ENCODE measurements around the gene RGS17.
"Not testable (repeated sequence)": the region's sequence is repeated elsewhere in the genome, so short reads cannot be mapped to it uniquely, and the experiment has no call there.

Gene RGS17

DNA sequence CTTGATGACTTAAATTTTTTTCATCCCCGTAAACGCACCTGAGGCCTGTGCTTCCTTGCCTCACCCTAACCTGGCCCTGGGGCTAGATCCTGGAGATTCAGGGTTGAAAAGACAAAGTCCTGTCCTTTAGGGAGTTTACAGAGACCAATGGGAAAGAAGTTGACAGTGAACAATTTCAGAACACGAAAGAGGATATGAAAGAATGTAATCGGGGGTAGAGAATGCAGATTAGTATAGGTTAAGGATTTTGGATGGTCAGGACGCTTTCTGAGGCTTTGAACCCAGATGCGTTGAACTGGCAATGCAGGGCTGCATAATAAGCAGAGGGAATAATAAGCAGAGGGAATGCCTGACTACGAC lies 146.6 kb downstream of the RGS17 start:
- no peak for DNase-seq (ENCODE audit: low read depth)

DNA sequence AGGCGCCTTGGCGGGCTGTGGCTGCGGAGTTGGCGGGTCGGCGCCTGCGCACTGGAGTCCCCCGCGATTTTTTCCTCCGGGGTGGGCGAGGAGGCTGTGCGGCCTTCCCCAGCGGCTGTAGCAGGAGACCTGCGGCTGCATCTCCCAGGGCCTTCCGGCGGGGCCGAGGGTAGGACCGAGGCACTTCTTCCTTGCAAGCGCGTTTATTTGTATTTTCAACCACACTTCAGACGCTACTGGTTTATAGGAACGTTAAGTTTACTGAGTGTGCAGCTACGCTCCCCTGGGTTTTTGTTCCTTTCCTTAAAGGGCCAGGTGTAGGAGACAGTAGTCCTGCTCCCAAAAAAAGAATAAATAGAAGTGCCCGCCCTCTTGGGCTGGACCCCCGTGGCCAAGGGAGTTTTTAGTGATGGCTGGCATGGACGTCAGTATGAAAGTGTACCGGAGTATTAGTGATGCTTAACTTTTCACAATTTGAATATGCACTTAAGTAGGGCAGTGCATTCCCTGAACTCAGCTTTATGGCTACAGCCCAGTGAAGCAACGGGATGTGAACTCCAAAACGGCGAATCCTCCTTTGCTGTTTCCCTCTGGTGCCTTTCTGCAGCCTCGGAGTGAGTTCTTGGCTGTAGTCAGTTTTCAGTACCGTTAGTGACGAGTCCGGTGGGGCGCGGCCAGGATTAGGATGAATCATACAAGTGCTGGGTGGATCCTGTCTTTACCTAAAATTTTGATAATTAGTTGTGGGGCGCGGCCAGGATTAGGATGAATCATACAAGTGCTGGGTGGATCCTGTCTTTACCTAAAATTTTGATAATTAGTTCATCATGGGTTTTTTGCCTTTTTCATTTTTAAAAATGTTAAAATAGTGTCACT lies 147.2 kb downstream of the RGS17 start:
- peak; percentile 90 for DNase-seq (ENCODE audit: low read depth)

DNA sequence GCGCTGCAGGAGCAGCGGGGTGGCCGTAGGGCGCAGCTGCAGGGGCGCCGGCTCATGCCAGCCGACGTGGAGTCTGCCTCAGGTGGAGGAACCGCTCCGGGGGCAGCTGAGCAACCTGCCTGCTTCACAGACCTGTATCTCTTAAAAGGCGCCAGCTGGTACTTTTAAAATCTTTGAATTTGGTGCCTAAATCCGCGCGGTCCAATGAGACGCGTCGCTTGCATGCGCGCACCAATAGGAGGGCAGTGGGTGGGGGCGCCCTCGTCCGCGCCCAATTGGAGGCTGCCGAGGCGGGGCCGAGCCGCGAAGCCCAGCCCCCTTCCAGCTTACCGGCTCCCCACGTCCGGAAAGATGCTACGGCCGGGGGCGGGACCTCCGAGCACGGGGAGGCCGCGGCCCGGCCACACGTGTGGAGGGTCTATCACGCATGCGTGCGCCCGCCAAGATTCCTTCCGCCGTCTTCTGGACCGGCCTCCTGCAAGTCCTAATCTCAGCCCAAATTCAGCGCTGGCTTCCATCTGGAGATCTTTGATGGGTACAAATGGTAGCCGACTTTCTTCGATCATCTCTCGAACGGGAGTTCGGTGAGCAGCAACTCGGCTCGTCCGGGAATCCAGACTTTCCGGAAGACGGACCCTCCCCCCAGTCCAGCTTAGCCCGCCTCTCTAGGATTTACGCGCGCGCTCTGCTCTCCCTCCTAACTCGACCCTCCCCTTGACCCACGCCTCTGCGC lies 148.0 kb downstream of the RGS17 start, which contains the start of gene FBXO5:
Gene FBXO5 (minus strand): TSS at position 138 of the 733 bp plus-strand sequence. CDS start 82 bp downstream, at position 56.
- DNase-seq (ENCODE audit: low read depth) = peak; percentile 94

DNA sequence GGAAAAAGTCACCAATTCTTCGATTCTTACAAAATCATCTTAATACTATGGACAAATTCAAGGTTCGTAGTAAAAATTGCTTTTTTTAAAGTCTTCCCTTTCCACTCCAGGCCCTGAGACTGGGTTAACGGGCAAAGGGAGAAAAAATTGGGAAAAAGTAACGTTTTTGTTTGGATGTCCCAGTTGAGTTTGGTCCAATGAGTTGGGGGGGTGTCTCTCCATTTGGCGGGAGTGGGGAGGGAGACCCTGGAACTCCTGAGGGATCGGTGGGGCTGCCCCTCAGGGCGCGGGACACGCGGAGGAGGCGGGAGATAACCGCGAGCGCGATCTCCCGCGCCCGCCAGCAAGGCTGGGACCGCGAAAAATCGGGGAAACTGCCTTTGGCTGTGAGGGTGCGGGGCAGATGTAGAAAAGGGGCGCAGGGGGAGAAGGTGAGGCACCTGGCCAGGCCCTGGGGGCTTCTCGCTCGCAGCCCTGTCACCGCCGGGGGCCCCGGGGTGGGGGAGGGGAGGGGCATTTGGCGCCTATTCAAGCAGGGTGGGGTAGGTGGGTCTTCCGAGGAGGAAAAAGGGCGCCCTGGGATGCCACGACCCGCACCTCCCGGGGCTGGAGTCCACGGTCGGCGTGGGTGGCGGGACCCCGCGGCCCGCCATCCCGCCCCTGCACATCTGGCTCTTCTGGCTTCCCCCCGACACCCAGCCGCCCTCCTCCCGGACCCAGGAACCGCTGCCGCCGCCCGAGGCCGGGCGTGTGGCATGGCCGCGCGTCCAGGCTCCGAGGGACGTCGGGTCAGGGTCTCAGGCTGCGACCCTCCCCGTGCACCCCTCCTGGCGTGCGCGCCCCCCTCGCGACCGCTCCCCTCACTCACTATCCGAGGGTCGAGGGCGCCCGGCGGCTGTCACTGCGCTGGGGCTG lies 148.8 kb downstream of the RGS17 start:
- DNase-seq (ENCODE audit: low read depth) = no peak

DNA sequence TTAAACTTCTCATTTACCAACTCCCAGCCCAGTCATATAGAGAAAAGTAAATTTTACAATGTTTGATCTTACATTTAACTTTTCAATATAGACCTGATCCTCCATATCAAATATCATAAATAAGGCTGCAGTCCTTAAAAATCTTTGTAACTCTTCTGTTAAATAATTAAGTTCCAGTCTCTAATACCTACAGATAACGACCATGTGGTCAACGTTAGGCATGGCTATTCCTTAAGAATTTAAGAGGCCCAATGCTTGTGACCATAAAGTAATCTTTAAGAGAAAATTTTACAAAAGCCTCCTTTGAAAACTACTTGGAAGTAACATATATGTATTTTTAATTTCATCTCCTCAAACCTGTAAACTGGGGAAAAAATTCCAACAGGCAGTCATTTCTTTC lies 149.9 kb downstream of the RGS17 start:
- DNase-seq (ENCODE audit: low read depth) = no peak

DNA sequence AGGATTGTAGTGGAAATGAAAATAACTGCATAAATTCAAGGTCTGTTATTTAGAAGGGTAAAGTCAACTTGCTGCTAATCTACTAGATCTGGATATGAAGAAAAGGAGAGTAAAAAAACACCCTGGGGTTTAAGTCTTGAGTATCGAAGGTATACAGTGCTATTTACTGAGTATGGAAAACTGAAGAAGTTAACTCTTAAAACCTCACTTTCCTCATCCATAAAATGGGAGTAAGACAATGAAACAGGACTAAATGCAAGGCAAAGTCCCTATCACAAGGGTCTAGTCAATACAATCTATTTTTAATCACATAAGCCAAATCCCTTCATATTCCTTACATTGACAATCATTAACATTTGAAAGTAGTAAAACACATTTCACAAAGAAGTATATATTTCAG lies 150.4 kb downstream of the RGS17 start:
- no peak for DNase-seq (ENCODE audit: low read depth)

DNA sequence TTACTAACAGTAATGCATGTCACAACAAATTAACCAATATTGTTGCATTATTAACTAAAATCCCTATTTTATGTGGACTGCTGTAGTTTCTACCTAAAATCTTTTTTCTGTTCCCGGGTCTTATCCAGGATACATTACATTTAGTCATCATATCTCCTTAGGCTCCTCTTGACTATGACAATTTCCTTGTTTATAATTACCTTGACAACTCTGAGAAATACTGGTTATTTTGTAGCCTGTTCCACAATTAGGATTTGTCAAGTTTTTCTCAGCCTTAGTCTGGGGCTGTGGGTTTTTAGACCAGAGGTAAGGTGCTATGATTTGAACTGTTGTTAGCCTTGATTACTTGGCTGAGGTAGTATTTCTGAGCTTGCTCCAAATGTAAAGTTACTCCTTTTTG lies 152.0 kb downstream of the RGS17 start:
- no peak for DNase-seq (ENCODE audit: low read depth)

DNA sequence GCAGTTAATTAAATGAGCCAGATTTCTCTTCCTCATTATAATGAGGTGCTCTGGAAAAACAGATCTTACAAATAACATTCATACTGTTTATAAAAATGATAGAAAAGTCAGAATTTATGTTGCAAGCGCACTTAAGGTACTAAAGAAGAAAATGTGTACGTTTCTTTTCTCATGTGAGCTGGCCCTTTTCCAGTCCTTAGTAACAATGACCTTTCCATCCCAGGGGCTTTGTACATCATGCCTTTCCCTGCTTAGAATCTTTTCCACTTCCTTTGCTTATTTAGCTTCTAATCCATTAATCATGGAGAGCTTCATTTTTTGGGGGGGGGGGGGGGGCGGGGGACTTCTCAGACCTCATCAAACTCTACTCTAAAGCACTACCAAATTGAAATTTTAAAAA lies 153.0 kb downstream of the RGS17 start:
- DNase-seq (ENCODE audit: low read depth) = no peak

DNA sequence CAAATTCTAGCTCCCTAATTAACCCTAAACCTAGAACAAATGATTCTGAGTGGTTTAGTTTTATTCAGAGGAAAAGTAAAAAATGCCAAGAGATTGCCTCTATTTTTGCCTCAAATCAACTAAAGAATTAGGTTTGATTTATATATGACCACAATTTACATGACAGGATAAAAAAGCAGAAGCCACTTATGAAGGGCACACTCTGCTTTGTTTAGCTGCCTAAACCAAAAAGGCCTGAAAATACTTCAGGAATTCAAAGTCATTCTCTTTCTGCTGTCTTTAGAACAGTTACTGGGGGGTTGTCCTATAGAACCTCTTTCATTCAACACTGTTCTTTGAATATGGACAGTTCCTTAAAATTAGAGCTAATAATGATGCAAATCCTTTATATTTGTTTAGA lies 153.5 kb downstream of the RGS17 start:
- DNase-seq (ENCODE audit: low read depth) = no peak

DNA sequence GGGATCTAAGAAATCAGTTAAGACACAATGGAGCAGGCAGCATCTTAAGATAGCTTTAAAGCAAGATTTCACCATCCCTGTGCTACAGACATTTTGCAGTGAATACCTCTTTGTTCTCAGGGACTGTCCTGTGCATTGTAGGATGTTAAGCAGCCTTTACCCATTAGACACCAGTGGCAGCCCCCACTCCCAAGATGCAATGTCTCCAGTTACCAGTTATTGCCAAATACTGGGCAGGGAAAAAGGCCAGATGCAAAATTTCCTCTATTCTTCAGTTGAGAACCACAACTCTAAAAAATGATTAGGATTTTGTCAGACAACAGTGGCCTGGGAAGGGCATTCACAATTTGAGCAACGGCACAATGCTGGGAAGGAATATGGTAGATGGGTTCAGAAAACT lies 154.3 kb downstream of the RGS17 start:
- DNase-seq (ENCODE audit: low read depth) = no peak

DNA sequence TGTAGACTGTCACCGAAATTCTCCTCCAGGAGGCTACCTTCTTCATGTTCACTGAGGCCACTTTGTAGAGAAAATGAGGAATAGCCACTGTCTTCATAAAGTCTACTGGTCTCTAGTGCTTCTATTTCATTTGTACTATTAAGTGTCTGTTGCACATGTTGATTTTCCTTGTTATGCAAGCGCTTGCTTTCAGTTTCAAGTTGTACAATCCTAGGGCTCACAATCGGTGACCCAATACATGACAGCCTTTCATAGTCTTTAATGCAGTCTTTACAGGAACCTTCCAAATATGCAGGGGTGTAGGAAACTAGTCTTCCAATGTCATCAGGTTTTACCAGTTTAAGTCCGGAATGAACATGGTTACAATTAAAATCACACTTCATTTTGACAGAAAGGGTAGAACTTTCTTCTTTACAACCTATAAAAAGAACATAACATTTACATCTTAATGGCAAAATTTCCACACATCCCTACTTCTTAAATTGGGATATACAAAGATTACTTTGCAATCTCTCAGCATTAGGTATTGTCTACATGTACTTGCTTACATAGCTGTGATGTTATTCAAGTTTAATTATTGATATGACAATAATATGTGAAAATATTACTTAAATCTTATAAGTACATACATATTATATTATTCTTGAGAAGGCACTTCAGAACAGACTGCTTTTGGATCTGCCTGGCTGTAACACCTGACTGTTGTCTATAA lies 155.7 kb downstream of the RGS17 start:
- DNase-seq (ENCODE audit: low read depth) = no peak

DNA sequence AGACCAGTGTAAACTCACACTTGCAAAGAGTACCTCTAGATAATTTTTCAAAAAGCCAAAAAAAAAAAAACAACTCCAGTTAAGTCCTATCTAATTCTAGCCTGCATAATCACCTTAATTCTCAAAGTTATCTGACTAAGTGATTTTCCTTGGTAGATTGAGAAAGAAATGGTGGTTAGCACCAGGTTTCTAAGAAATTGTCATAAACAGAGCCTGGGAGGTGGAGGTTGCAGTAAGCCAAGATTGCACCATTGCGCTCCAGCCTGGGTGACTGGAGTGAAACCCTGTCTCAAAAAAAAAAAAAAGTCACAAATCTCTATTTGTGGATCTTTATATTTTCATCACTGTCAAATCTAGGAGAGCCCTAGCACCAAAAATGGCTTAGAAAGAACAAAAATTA lies 157.2 kb downstream of the RGS17 start:
- DNase-seq (ENCODE audit: low read depth) = no peak

DNA sequence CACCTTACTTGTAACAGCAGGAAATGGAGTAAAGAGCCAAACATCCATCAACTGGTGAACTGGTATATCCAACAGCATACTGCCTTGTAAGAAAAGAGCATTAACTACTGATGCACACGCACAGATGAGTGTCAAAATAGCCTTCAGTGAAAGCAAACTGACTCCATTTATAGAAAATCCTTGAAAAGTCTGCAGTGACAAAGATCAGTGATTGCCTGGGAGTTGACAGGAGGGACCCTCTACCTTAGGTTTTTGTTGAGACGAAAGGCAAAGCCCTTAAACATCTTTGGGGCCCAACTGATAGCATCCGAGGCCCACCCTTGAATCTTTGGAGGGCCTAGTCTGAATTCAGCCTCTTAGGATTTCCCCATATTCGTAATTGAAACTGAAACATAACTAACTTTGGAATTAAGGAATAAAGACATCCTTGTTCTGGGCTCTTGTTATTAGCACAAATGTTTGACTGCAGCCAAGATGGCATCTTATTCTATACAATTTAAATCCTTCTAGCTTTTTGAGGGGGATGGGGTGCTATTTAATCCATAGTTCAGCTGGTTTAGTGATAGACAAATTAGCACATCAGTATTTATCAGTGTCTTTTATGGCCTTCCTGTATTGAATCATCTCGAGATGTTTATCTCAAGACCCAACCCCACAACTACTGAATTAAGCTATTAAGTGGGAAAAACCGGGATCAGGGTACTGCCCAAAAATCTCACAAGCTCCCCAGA lies 161.2 kb downstream of the RGS17 start:
- no peak for DNase-seq (ENCODE audit: low read depth)

DNA sequence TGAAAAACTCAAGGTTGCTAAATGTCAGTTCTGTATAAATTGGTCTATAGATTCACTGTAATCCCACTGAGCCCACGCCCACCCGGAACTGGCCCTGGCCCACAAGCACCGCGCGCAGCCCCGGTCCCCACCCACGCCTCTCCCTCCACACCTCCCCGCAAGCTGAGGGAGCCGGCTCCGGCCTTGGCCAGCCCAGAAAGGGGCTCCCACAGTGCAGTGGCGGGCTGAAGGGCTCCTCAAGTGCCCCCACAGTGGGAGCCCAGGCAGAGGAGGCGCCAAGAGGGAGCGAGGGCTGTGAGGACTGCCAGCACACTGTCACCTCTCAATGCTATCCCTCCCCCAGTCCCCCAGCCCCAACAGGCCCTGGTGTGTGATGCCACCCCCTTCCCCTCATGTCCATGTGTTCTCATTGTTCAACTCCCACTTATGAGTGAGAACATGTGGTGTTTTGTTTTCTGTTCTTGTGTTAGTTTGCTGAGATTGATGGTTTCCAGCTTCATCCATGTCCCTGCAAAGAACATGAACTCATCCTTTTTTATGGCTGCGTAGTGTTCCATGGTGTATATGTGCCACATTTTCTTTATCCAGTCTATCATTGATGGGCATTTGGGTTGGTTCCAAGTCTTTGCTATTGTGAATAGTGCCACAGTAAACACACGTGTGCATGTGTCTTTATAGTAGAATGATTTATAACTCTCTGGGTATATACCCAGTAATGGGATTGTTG lies 164.8 kb downstream of the RGS17 start:
- not testable (repeated sequence) for DNase-seq (ENCODE audit: low read depth)

DNA sequence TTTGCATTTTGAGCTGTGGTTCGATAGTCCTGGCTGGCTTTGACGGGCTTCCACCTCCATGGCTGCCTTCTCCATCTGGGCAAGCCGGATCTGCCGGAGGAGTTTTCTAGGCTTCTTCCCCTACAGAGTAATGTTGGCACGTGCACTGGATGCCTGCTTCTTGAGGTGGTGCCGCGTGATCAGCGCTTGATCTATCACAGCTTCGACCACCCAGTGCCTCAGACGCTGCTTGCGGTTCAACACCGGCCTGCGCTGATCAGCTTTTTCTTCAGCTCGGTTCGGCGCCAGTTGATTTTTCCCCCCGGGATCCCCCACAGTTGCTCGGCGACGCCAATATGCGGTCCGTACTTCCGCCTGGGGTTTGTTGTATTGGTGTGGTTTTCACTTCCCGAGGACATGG lies 171.7 kb downstream of the RGS17 start:
- DNase-seq (ENCODE audit: low read depth) = no peak

DNA sequence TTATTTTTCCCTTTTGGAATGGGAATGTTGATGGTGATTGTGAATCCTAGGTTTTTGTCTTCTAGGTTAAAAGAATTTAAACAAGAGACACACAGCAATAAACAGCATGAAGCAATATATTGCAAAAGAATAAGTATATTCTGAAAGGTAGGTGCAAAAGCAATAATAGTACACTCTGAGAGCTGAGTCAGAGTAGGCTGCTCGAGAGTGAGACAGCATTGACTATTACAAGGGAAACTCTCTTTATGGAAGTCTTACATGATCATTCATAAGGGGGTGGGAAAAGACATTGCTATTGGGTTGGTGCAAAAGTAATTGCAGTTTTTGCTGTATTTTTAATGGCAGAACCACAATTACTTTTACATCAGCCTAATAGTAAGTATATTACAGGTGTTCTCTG lies 173.3 kb downstream of the RGS17 start:
- DNase-seq (ENCODE audit: low read depth) = no peak

Measured in stimulated activated CD8-positive, alpha-beta memory T cell treated with anti-CD3 and anti-CD28 coated beads, Interleukin-12 subunit alpha, Interleukin-12 subunit beta, amount 100 ng/mL, for 1 hour (primary cell).